ENCODE data around the gene FOXS1. TPM values are rescaled to one million over a fixed set of nuclear protein-coding genes. Genes with fewer than 3 reads are reported as not detected.

FOXS1 gene
- total RNA-seq, 1 experiment from 2014 or later, result 6.3 TPM

- Histone ChIP-seq H3K4me1 (ENCODE audit: control insufficient read depth, insufficient read depth, low read length) (peaks cover 60% of the 10 kb centered on the region), H3K9me3 (ENCODE audit: control insufficient read depth, insufficient read depth, low read depth, low read length) (no peaks in the 10 kb centered on the region), H3K4me3 (ENCODE audit: low read depth in 2 of 2, low read length in 2 of 2) (peak overlapping the region in 1 of 2 experiments; percentile 0; a peak in 2 of 4 replicates), H3K27ac (ENCODE audit: low read length) (peak overlapping the region; percentile 84), H3K27me3 (ENCODE audit: control insufficient read depth, insufficient read depth, low read length) (no peaks in the 10 kb centered on the region), H3K36me3 (ENCODE audit: control insufficient read depth, insufficient read depth, low read length) (no peaks in the 10 kb centered on the region)
- DNase-seq (ENCODE audit: low read depth, low spot score) (no peak), ATAC-seq (no peak)
- in situ Hi-C loops (cut with HindIII; ENCODE audit: low pct_unique_long_range_greater_than_20kb, low sequenced_read_pairs) (no loop called here), intact Hi-C loops (cut with micrococcal nuclease; ENCODE audit: unreplicated experiment) (no loop called here)
- TF ChIP-seq SIN3A (IDR thresholded peaks at IDR 0.05; ENCODE audit: borderline replicate concordance, insufficient read depth, low read depth, low read length), result no peak
- ChIA-PET CTCF (interaction anchor here (0.6 kb wide), 1 partner anchor 402 kb away, joined by 4 read pairs; no protein-coding TSS in a partner anchor), POLR2A (no interaction called here)
- BruUV-seq (replicated peaks), result no TSS peak
These were observed 1.5 kb downstream of the FOXS1 start for GRCh38 chr20:31843881-31844280.

GRCh38 chr20:31843288-31843687, 2.1 kb downstream of the FOXS1 start:
- intact Hi-C loops (cut with micrococcal nuclease; ENCODE audit: unreplicated experiment), result no loop called here
- DNase-seq (ENCODE audit: low read depth, low spot score) (no peak), ATAC-seq (no peak)
- no TSS peak for BruUV-seq (replicated peaks)
- ChIA-PET POLR2A (interaction anchor here (0.5 kb wide), 1 partner anchor 342 kb away, joined by 5 read pairs; no protein-coding TSS in a partner anchor), CTCF (no interaction called here)
- H3K27me3 ChIP-seq (ENCODE audit: control insufficient read depth, insufficient read depth, low read length), result no peaks in the 10 kb centered on the region
- no peaks in the 10 kb centered on the region for H3K9me3 ChIP-seq (ENCODE audit: control insufficient read depth, insufficient read depth, low read depth, low read length)
- peak overlapping the region; percentile 84 for H3K27ac ChIP-seq (ENCODE audit: low read length)
- H3K4me3 ChIP-seq (ENCODE audit: low read depth in 2 of 2, low read length in 2 of 2), result no peak overlapping the region
- in situ Hi-C loops (cut with HindIII; ENCODE audit: low pct_unique_long_range_greater_than_20kb, low sequenced_read_pairs), result no loop called here
- no peak for TF ChIP-seq CTCF (IDR thresholded peaks at IDR 0.05)
- TF ChIP-seq POLR2AphosphoS5 (IDR thresholded peaks at IDR 0.05; ENCODE audit: low read depth, low read length), result no peak
- TF ChIP-seq REST (IDR thresholded peaks at IDR 0.05; ENCODE audit: insufficient read depth in 1 of 2, low read depth in 2 of 2, low read length in 1 of 2), result no peak
- no peak for TF ChIP-seq SIN3A (IDR thresholded peaks at IDR 0.05; ENCODE audit: borderline replicate concordance, insufficient read depth, low read depth, low read length)
- TF ChIP-seq TCF7L2 (IDR thresholded peaks at IDR 0.05; ENCODE audit: low read depth, low read length), result no peak
- peaks cover 66% of the 10 kb centered on the region for H3K4me1 ChIP-seq (ENCODE audit: control insufficient read depth, insufficient read depth, low read length)
- no peaks in the 10 kb centered on the region for H3K36me3 ChIP-seq (ENCODE audit: control insufficient read depth, insufficient read depth, low read length)

GRCh38 chr20:31842471-31843157, 2.8 kb downstream of the FOXS1 start:
- no peaks in the 10 kb centered on the region for H3K36me3 ChIP-seq (ENCODE audit: control insufficient read depth, insufficient read depth, low read length)
- CTCF ChIA-PET, result no interaction called here
- peaks cover 72% of the 10 kb centered on the region for H3K4me1 ChIP-seq (ENCODE audit: control insufficient read depth, insufficient read depth, low read length)
- peak overlapping the region in 1 of 2 experiments; percentile 20; a peak in 2 of 4 replicates for H3K4me3 ChIP-seq (ENCODE audit: low read depth in 2 of 2, low read length in 2 of 2)
- intact Hi-C loops (cut with micrococcal nuclease; ENCODE audit: unreplicated experiment) (no loop called here), in situ Hi-C loops (cut with HindIII; ENCODE audit: low pct_unique_long_range_greater_than_20kb, low sequenced_read_pairs) (no loop called here)
- DNase-seq (ENCODE audit: low read depth, low spot score), result no peak
- H3K27ac ChIP-seq (ENCODE audit: low read length), result peak overlapping the region; percentile 84
- POLR2A ChIA-PET, result interaction anchor here (0.5 kb wide), 2 partner anchors 342 to 642 kb away, joined by 5 to 7 read pairs; no protein-coding TSS in a partner anchor
- no peaks in the 10 kb centered on the region for H3K9me3 ChIP-seq (ENCODE audit: control insufficient read depth, insufficient read depth, low read depth, low read length)
- peak; percentile 53 for ATAC-seq
- no TSS peak for BruUV-seq (replicated peaks)
- TF ChIP-seq CTCF (IDR thresholded peaks at IDR 0.05), result no peak
- no peak for TF ChIP-seq REST (IDR thresholded peaks at IDR 0.05; ENCODE audit: insufficient read depth in 1 of 2, low read depth in 2 of 2, low read length in 1 of 2)
- TF ChIP-seq SIN3A (IDR thresholded peaks at IDR 0.05; ENCODE audit: borderline replicate concordance, insufficient read depth, low read depth, low read length), result no peak
- no peak for TF ChIP-seq POLR2AphosphoS5 (IDR thresholded peaks at IDR 0.05; ENCODE audit: low read depth, low read length)
- no peak for TF ChIP-seq TCF7L2 (IDR thresholded peaks at IDR 0.05; ENCODE audit: low read depth, low read length)
- H3K27me3 ChIP-seq (ENCODE audit: control insufficient read depth, insufficient read depth, low read length), result no peaks in the 10 kb centered on the region

All from Panc1 (cell line).